Keratinocyte (primary cell): ENCODE results near the gene LHFPL6.

Experiments used
- CTCF ChIP-seq, 3 experiments: IDR thresholded peaks in 1 of 3; conservative IDR thresholded peaks in 1 of 3; optimal IDR thresholded peaks in 1 of 3; 2 replicates in 2 of 3; 3 replicates in 1 of 3; pipeline versions ENCODE3 to v1.5.1; 2011; ENCODE audit warnings: low read length in 3 of 3, mild to moderate bottlenecking in 3 of 3, moderate library complexity in 2 of 3, control low read depth in 1 of 3, inconsistent platforms in 1 of 3; ENCODE audit not compliant: insufficient read depth in 2 of 3; ENCODE audit errors: extremely low read depth in 1 of 3
- EZH2 ChIP-seq: IDR thresholded peaks from one replicate; pipeline ENCODE4 v1.6.1; 2012; ENCODE audit warnings: inconsistent platforms, mild to moderate bottlenecking, low read length, moderate library complexity

- TF ChIP-seq CTCF (optimal IDR thresholded peaks at IDR 0.05 in 1 of 3, IDR thresholded peaks at IDR 0.05 in 1 of 3, conservative IDR thresholded peaks at IDR 0.05 in 1 of 3; ENCODE audit: extremely low read depth in 1 of 3, insufficient read depth in 2 of 3, low read length in 3 of 3), result no peak
- no peak for TF ChIP-seq EZH2
These were observed 214.0 kb downstream of the LHFPL6 start for GRCh38 chr13:39389013-39389412.
